Heart left ventricle (tissue), 13 donors: ENCODE results near the gene DCAF8.

Experiments
- POLR2A ChIP-seq, 2 donors: fragments of 450-650 bp; IDR thresholded peaks; one replicate each; pipeline ENCODE4 v1.6.1; 2017; ENCODE audit warnings: antibody characterized with exemption in 2 of 2, mild to moderate bottlenecking in 2 of 2, moderate library complexity in 2 of 2
- TF ChIP-seq, protein P1 (sequence below), 12 donors: fragments of 200-600 bp; sonication (generic) in 4 of 12; IDR thresholded peaks; one replicate each; pipeline versions ENCODE4 v1.5.0 to v1.8.0; 2018 to 2022; ENCODE audit warnings: antibody characterized with exemption in 12 of 12, mild to moderate bottlenecking in 5 of 12
- donor health status: ischemic (EF 13 %, LVEDD 7.1; RV severe dilation, severe dysfunction).
- donor health status: DM: no; HTN: yes; CAD: no.
- donor health status: DM: no; HTN: no; CAD: no.
- donor health status: ischemic (EF 25% LVEDD 6.9; RV normal size, moderate dysfunction).
- donor health status: ischemic (EF 25% LVEDD 5.7; RV mildly dilated, moderate dysfunction).
- donor health status: ischemic (EF 35%, LVEDD 5.7; RV mildly dilated, moderate dysfunction).
- donor health status: nonischemic (EF 11% LVEDD 7.7; RV severe dilation, severe dysfunction).
- donor health status: DM: yes; HTN: yes; CAD: no.
- donor health status: PGD.
- donor health status: ischemic (EF 29% LVEDD 5.4; RV normal size, mild dysfunction).
- donor health status: nonischemic (EF 23%, LVEDD 6.1; RV moderate dilation, normal function).

GRCh38 chr1:160206036-160206389, 56.3 kb downstream of the DCAF8 start:
- TF ChIP-seq, protein P1, sequence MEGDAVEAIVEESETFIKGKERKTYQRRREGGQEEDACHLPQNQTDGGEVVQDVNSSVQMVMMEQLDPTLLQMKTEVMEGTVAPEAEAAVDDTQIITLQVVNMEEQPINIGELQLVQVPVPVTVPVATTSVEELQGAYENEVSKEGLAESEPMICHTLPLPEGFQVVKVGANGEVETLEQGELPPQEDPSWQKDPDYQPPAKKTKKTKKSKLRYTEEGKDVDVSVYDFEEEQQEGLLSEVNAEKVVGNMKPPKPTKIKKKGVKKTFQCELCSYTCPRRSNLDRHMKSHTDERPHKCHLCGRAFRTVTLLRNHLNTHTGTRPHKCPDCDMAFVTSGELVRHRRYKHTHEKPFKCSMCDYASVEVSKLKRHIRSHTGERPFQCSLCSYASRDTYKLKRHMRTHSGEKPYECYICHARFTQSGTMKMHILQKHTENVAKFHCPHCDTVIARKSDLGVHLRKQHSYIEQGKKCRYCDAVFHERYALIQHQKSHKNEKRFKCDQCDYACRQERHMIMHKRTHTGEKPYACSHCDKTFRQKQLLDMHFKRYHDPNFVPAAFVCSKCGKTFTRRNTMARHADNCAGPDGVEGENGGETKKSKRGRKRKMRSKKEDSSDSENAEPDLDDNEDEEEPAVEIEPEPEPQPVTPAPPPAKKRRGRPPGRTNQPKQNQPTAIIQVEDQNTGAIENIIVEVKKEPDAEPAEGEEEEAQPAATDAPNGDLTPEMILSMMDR (IDR thresholded peaks at IDR 0.05): no peak
- no peak for TF ChIP-seq POLR2A (IDR thresholded peaks at IDR 0.05)
